Activated gamma-delta T cell treated with anti-CD3 and anti-CD28 coated beads, Interleukin-2, amount 50 U/mL, for 16 hours (primary cell): ENCODE measurements around the gene CTXN1.
"Not testable (repeated sequence)": the region's sequence is repeated elsewhere in the genome, so short reads cannot be mapped to it uniquely, and the experiment has no call there.

Experiments
- DNase-seq: peaks from one replicate; pipeline ENCODE4 v3.0.0-alpha.2; 2020; ENCODE audit warnings: low read depth

The CTXN1 gene

DNA sequence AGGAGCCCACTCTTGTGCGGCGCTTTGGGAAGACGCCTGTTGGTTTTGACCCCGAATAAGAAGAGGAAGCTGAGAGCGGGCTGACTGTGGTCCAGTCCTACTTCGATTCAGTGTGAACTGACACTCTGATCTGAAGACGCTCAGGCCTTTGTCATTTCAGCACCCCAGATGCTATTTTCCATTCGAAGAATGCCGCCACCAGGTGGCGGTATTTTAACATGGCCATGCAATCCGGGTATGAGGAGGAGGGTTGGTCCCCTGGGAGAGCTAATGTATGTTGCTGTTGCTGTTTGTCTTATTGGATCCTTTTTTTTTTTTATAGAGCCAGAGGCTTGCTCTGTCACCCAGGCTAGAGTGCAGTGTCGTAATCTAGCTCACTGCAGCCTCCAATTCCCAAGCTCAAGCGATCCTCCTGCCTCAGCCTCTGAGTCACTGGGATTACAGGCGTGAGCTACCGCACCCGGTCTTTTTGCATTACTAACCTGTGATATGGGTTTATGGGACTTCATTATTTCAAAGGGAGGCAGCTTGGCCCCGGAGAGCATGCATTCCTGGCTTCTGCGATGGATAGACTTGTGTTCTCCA, 18.3 kb upstream of the CTXN1 start:
- peak; percentile 80 for DNase-seq

GRCh38 chr19:7943444-7944176, 17.7 kb upstream of the CTXN1 start, which contains the start of gene TIMM44:
Gene TIMM44 (minus strand): TSS chr19:7943666. CDS start chr19:7943651, 15 bp downstream.
- DNase-seq = peak; percentile 98

GRCh38 chr19:7942981-7943443, 17.1 kb upstream of the CTXN1 start:
- DNase-seq = no peak

DNA sequence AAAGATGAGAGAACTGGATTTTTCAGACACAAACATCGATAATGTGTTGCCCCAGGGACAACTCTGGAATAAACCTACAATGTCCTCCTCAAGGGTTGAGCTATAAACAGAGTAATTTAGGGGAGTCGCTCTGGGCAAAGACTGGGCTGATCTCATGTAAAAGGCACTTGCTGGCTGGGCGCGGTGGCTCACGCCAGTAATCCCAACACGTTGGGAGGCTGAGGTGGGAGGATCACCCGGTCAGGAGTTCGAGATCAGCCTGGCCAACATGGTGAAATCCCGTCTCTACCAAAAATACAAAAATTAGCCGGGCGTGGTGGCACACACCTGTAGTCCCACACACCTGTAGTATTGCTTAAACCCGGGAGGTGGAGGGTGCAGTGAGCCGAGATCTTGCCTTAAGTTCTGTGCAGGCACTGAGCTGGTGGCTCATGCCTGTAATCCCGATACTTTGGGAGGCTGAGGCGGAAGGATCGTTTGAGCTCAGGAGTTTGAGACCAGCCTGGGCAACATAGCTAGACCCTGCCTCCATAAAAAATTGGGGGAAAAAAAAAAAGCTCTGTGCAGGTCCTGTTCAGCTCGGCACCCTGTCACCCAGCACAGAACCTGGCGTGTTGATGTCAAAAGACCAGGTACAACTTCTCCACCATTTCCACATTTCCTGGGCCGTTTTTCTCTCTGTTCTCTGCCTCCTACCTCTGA, 16.1 kb upstream of the CTXN1 start:
- DNase-seq = no peak

GRCh38 chr19:7940841-7941240, 14.9 kb upstream of the CTXN1 start:
- DNase-seq = no peak

GRCh38 chr19:7934766-7935165, 8.8 kb upstream of the CTXN1 start:
- DNase-seq = no peak

DNA sequence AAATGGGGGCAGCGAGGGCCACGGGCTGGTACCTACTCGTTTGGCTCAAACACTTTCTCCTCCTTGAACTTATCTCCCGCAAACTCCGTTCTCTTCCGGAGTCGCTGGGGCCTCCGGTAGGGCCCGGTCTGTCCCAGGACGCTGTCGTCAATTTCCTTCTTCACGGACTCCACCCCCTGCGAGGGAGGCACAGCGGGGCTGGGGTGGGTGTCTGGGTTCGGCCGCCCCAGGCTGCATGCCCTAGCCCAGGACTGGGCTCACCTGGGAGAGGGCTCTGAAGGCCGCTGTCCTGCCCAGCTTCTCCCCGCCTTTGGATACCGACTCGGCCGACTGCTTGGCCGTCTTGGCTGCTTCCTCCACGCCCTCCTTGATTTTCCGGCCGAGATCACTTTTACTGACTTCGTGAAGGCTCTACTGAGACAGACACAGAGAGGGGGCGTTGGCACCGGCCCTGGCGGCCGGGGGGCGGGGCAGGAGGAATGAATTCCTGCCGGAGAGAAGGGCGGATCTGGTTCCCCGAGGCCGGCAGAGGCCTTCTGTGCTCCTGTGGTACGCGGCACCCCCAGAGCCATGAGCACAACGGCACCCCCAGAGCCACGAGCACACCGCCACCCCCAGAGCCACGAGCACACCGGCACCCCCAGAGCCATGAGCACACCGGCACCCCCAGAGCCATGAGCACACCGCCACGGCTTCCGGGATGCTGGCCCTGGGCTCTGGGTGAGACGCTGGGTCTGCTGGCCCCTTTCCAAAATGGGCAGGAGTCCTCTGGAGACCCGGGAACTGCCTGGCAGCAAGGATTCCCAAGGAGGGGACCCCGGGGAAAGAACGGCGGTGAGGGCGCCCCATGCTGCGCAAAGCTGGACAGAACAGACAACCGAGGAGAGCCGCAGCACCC, 8.1 kb upstream of the CTXN1 start:
- DNase-seq = no peak

DNA sequence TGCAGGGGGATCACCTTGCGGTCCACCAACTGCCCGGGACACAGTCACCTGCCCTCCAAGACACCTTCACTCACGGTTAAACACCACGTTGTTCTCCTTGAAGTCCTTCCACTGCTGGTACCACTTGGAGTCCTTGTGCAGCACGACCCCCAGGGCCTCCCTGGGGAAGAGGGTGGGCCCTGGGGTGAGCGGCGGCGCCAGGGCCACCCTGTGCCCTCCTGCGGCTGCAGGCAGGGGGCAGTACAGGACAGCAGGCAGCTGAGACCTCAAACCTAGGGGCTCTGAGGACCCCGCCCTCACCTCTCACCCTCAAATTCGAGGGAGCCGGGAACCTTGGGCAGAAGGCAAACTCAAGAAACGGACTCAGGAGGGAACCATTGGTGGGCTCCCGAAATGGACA, 7.5 kb upstream of the CTXN1 start:
- no peak for DNase-seq

- no peak for DNase-seq
Measured at GRCh38 chr19:7932930-7933300, 7.0 kb upstream of the CTXN1 start.

DNA sequence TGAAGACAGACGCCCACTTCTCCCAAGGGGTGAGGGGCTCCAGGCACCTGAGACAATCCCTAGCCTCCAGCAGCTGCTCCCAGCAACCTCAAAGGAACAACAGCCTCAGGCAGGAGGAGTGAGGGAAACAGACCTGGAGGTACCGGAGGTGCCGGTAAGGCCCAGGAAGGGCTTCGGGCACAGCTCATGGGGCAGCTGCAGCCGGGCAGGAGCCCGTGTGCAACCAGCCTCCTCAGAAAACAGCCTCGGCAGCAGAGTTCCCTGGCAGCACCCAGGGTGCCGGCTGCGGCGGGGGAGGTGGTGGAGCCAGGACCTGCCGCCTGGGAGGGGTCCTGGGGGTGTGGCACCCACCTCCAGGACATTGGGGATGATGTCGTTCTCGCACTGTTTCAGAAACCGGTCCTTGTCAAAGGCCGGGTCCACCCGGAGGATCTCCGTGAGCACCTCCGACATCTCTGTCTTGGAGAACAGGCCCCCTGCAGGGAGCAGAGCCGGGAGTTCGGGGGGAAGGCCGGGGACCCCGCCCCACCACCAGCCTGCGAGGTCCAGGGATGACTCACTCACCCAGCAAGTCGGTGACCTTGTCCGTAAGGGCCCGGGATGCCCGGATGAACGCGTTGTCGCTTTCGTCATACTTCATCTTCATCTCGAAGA, 6.5 kb upstream of the CTXN1 start:
- no peak for DNase-seq

GRCh38 chr19:7931221-7932061, 5.5 kb upstream of the CTXN1 start:
- no peak for DNase-seq

DNA sequence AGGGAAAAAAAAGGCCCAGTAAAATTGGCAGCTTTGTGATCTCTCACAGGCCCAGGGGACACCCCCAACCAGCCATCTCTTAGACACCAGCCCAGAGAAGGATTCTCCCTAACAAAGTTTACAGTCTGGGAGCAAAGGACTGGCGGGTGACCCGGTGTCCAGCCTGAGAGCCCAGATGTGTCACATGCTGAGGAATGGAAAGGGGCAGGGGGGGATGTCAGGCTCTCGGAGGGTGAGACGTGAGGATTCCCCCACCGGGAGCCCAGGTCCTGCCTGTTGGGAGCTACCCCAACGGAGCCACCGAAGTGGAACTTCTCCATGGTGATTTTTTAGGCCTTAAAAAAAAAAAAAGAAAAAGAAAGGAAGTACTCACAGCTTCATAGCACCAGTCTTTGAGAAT, 4.8 kb upstream of the CTXN1 start:
- DNase-seq = no peak

DNA sequence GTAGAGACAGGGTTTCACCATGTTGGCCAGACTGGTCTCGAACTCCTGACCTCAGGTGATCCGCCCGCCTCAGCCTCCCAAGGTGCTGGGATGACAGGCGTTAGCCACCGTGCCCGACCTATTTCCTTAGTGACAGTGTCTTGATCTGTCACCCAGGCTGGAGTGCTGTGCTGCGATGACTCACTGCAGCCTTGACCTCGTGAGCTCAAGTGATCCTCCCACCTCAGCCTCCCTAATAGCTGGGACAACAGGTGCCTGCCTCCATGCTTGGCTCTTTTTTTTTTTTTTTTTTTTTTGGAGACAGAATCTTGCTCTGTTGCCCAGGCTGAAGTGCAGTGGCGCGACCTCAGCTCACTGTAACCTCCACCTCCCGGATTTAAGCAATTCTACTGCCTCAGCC, 4.1 kb upstream of the CTXN1 start:
- DNase-seq = not testable (repeated sequence)

DNA sequence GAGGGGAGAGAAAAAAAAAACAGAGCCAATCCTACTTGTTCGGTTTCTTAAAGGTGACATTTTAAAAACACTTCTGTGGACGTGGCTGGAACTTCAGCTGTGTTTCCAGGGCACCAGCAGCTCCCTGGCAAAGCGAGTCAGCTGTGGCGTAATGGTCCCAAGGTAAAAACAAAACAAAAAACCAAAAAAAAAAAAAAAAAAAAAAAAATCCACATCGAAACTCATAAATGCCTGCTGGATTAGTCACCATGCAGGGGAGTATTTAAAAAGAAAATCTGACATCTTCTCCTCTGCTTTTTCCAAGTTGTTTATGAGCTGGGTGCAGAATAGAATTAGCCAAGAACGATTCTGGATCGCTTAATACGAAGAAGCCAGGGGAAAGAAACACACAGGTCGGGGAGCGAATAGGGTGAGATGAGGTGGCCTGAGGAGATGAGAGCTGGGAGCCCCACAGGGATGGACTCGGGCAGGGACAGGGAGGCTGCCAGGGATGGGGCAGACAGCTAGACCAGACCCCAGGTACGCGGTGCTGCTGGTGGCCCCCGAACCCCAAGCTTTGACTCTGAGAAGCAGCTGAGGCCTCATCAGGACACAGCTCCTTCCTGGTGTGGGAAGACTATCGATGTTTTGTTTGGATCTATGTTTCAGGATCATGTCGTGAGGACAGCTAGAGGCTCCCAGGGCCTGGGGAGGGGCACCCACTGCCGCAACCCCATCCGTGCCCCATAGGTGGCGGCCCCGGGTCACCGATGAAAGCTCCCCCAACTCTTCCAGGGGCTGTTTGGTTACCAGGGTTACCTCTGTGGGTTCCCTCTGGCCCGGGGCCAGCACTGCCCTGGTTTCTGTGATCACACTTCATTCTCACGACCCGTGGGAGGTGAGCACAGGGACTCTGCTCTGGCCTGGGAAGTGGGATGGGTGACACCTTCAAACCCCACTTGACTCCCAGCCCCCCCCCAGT, 3.1 kb upstream of the CTXN1 start:
- DNase-seq = peak; percentile 67

DNA sequence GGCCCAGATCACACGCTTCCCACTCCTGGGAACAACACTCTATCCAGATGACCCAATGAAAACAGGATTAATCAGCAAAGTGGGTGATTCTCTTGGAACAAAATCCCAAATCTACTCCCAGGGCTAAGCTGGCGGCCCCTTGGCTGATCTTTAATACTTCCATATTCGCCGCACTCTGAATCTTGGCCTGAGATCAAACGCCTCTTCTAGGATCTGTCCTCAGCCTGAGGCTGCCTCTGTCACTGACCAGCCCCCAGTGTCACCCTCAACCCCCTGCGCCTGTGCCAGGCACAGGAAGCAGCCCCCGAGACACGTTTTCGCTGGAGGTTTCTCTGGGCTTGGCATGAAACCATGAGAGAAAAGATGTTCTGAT, 2.4 kb upstream of the CTXN1 start:
- no peak for DNase-seq

DNA sequence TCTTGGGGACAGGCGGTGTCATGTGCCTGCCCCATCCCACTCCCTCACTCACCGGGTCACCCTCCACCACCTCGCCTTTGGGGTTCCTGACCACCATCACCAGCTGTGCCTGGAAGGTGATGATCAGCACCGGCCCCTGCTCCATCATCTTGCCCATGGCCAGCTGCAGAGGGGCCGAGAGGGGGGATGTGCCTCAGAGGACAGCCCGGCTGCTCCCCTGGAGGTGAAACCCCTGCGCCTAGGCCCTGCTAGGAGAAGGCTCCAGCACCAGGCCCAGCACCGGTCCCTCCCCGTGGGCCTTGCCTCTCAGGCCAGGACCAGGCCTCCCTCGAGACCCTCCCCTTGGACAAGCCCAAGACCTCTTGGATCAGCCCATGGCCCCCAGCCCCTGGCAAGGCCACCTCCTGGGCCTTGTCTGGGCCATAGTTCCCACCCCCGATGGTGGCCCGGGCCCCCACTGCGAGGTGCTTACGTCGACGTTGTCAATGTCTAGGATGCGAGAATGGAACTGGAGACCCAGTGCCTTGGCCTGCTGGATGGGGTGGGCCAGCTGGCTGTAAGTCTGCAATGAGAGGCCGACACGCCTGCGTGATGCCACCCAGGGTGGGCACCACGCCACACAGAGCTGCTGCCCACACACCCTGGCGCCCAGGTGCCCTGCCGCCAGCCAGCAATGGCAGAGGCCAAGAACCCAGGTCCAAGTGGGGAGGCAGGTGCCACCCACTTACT, 1.8 kb upstream of the CTXN1 start:
- no peak for DNase-seq

- no peak for DNase-seq
Measured at GRCh38 chr19:7926727-7927604, 1.0 kb upstream of the CTXN1 start.
